Measurements from ENCODE around the gene CDC42EP4.

Gene CDC42EP4

DNA sequence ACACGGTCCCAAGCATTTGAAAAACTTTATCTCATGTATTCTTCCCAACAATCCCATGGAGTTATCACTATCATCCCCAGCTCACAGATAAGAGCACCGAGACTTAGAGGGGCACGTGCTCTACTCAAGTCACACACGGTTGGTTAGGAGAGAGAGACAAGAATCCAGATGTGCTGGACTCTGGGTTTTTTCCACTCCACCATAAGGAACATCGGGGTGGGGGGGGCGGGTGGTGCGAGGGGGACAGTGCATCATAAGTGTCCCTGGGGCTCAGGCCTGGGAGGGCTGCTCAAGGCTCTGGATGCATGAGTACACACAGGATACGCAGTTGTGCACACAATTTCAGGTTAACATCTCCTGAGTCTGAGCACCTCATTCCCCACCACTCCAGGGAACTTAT, 7.4 kb downstream of the CDC42EP4 start:
- no peak for DNase-seq

DNA sequence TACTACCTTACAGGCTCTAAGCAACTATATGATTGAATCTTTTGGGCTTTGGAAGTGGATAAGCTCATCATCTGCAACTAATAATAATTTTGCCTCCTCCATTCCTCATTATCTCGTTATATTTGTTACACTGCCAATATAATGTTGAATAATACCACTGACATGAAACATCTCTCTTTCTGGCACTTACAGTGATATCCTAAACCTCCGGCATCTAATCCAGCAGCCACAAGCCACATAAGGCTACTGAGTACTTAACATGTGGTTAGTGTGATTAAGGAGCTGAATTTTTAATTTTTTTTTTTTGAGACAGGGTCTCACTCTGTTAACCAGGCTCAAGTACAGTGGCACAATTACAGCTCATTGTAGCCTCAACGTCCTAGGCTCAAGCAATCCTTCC, 9.6 kb downstream of the CDC42EP4 start:
- DNase-seq: no peak

DNA sequence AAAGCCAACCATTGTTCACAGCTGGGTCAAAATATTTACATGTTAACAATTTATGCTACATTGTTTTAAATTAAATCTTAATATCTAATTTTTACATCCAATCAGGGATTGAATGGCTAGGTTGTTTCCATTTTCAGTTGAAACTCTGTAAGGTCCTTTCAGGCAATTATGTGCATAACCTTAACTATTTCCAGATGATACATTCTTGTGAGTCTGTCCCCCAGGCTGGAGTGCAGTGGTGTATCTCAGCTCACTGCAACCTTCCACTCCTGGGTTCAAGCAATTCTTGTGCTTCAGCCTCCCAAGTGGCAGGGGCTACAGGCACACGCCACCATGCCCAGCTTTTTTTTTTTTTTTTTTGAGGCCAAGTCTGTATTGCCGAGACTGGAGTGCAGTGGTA, 10.4 kb downstream of the CDC42EP4 start:
- no peak for DNase-seq

DNA sequence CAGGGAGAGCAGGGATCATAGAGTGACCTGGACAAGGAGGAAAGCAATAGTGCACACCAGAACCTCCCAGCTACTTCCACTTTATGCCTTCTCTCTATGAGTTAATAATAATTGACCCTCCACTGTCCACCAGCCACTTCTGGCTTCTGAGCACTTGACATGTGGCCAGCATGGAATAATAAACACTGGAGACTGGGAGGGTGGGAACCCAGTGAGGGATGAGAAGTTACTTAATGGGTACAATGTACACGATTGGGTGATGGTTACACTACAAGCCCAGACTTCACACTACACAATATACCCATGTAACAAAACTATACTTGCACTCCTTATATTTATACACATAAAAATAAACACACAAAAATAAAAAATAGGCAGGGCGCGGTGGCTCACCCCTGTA, 11.4 kb downstream of the CDC42EP4 start:
- DNase-seq: no peak

DNA sequence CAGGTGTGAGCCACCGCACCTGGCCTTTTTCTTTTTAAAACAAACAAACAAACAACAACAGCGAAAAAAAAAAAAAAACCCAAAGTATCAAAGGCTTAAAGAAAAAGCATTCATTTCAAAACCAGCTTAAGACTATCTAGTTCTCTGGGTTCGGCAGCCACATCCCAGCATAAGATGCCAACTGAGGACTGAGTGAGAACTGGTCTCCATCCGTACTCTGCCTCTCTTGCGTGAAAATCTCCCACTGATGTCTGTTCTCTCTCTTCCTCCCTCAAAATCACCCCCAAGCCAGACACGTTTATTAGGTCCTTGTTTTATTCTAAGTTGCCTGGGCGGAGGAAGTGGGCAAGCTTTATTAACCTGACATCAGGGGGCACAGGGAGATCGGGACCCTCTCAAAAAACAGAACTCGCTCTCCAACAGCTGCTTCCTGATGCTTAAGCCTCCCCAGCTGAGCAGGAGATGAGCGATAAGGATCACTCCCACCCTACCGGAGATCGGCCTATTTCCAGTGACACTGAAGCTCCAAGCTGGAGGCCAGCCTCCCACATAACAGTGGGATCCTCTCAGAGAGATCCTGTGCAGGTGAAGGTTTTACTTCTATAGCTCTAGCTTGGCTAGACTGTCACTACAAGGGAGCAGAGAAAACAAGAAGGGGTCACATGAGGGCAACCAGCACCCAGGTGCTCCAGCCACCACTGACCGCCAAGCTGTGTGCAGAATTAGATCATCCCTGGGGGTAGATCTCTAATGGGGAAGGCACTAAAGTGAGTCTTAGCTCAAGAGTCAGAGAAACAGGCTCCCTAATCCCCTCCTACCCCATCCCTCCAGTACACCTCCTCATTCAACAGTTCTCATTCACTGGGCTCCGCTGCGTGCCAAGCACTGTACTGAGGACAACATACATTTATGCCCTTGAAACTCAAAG, 13.6 kb downstream of the CDC42EP4 start:
- DNase-seq: no peak

DNA sequence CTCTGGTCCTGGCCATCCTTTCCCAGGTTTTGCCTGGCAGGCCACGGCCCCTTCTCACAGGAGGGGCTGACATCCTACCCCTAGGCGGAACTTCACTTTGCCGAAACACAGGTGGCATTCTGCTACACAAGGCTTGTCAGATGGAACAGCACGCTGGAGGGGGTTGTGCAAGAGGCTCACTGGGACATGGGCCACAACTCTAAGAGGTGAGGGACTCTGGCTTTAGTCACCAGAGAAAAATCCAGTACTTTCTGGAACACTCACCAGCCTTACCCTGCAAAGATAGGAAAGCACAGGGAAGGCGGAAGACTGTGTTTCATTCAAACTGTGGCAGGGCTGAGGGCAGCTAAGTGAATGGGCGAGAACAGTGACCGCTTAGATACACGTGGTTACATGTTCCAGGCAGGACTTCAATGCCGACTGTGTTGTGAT, 18.3 kb downstream of the CDC42EP4 start:
- peak in 14 of 51 donors; percentile 25 to 77 (median 45) for DNase-seq

DNA sequence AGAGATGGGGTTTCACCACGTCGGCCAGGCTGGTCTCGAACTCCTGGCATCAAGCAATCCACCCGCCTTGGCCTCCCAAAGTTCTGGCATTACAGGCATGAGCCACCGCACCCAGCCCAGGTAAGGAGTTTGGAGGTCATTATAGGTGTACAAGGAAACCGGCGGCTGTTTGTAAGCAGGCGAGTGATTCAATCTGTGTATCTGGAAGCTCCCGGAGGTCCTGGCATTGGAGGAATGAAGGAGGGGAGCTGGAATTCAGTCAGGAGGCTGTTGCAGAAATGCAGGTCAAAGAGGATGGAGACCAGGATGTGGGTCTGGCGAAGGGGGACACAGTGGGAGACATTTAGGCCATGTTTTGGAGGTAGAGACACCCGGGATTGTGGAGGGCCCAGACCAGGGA, 18.8 kb downstream of the CDC42EP4 start:
- no peak for DNase-seq

DNA sequence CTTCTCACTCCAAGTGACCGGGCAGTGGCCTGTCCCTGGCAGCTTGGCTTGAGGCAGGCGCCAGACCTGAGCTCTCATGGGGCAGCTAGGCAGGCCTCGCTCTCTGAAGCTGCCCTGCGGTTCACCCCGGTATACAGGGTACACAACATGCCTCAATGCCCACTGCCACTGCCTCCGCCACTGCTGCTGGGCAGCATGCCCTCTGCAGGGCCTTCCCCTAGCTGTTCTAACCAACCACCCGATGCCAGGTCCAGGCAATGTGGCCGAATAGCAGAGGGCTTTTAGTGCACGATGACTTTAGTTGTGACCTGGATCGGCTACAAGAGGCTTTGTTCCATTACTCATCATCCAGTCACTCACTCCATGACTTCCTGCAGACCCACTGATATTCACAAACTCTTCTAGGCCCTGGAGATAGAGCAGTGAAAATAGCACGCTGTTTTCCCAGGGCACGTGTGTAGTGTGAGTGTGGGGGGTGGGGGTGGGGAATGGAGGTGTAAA, 19.7 kb downstream of the CDC42EP4 start:
- peak in 28 of 51 donors; percentile 16 to 81 (median 54) for DNase-seq

DNA sequence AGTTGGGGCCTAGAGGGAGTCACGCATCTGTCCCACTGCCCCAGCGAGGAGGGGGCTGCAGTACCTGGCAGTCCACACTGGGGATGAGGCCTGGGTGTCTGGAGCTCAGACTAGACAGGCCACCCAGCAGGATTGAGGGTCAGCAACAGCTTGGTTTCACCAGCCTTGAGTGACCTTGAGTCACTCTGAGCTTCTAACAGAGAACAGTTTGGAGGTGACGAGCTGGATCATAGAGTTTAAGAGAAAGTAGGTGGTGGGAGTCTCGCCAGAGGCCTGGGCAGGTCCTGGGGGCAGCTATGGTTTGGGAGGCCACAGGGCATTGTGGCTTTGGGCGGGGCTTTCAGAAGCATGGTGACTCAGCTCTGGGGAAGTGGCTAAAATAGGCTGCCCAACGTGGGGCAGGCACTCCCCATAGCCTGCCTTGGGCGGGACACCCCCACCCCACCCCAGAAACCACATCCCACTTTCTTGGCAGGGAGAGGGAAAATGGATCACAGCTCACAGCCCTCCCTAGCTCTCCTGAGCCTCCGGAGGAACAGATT, 20.5 kb downstream of the CDC42EP4 start:
- peak in 5 of 51 donors; percentile 22 to 40 (median 34) for DNase-seq

DNA sequence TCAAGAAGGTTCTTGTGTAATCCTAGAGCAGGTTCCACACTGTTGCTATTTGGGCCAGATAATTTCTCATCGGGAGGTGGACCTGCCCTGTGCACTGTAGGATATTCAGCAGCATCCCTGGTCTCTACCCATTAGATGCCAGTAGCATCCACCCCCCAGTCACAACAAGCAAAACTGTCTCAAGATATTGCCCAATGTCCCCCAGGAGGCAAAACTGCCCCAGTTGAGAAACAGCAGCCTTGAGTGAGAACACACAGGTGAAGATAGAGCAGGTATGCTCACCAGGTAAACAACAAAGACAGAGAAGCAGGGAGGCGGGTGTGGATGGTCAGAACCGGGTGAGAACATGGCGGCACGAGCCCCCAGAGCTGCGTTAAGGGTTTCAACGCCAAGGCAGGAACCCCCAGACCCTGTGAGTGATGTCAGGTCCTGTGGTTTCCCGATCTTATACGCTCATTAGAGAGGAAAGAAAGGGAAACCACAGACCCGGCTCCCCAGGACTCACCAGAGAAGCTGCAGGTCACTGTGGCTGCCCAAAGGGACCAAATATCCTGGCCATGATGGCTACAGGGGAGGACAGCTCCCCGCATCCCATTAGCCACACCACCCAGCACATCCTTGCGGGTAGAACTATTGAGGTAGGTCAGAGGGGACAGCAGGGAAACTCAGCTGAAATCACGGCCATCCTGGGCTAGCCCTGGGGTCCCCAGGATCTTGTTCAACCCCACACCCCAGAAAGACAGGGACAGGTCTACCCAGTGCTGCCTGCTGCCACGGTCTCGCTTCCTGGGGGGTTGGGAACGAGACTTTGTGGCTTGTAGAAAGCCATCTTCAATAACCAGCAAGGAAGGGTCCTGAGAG, 21.2 kb downstream of the CDC42EP4 start:
- DNase-seq: no peak

DNA sequence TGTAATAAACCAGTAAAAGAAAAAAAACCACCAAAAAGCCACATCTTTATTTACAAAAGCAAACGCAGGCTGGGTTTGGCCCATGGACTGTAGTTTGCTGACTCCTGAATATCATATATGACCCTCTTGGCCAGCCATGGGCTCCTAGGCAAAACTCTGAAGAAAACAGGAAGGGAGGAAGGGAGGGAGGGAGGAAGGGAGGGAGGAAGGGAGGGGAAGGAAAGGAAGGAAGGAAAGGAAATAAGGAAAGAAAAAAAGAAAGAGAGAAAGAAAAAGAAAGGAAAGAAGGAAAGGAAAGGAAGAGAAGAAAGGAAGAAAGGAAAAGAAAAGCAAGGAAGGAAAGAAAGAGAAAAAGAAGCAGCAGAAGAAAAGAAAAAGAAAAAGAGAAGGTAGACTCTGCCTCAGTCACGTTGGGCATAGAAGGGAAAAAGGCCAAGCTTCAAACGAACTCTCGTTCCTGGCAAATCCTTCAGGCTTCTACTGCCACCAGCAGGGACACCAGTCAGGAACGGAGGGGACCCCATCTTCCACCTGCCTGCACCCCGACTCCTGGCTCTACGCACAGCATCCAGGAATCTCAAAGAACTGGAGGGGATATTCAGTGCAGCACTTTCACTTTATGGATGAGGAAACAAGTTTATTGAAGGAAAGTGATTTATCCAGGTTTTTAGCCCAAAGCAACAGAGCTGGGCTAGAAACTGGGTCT, 22.1 kb downstream of the CDC42EP4 start:
- DNase-seq: no peak

DNA sequence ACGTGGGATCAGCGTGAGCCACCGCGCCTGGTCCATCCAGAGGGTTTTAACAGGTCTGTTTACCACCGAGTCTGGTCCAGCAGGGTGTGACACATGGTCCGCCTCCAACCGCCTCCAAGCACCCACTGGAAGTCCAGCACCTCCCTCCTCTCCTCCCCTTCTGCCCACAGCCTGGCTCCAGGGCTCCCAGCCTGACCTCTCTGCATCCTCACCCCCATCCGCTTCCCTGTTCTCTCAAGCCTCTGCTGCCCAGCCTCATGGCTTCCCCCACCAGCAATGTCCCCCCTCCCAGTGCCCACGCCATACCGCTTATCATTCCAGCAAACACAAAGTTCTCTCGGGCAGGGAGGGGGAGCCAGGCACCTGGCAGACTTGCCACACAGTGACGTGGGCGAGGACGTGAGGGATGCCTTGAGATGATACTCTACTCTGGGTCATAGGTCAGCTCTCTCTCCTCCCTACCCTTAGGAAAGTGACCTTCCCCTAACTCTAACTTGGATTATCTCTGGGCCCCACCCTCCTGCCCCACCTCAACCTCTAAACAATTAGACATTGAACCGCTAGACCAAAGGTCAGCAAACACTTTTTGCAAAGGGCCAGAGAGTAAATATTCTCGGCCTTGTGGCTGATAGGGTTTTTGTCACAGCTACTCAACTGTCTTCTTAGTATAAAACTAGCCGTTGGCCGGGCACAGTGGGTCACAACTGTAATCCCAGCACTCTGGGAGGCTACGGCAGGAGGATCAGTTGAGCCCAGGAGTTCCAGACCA, 23.1 kb downstream of the CDC42EP4 start:
- DNase-seq: peak in 1 of 51 donors; percentile 24

DNA sequence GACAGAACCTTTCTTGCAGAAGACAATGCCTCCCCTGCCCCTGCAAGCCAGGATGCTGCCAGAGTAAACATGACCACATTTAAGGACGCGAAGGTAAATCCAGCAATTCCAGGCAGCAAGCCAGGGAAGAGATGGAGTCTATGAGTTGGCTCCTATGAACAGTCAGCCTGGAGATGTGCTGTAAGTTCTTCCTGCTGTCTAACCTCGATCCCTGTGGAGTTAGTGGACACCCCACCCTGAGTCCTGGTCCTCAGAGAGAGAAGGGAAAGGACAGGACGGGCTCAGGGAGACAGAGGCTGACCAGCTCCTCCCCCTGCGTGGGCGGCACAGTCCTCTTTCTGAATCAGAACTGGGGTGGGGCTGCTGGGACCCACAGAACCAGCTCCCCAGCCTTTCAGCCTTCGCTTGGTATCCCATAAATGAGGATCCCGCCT, 24.9 kb downstream of the CDC42EP4 start:
- DNase-seq: no peak

DNA sequence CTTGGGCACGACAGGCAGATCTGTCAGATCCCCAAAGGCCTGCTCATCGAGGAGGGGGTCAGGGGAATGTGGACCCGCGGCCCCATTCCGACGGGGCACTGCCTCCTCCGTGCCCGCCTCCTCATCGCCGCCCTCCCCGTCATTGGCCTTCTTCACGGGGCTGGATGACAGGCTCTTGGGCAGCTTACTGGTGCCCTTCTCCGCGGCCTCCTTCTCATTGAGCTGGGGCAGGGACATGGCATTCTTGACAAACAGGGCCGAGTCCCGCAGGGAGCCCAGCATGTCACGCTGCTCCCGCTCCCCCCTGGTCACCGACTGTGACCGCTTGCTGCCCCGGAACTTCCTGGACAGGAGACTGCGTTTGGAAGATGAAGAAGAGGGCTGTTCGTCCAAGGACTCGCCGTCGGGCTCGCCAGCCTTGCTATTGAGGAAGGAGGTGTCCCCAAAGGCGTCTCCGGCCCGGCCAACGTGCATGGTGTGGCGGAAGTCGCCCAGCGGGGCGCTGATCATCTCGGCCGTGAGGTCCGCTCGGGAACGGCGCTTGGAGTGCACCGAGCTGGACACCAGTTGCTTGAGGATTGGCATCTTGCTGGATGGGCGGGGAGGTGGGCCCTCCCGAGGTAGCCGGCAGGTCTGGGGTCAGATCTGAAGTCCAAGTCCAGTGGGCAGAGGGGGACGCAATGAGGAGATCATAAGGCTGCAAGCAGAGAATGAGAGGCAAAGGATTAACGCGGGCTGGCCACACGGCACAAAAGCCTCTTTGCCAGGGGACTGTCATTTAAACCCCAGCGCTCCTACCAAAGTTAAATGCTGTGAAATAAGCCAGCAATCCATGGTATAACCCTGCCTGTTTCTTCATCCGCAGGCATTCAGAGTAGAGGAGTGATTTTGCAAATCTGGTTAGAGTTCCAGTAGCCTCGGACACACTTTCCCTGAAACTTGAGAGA, 25.6 kb downstream of the CDC42EP4 start:
- peak in 1 of 51 donors; percentile 29 for DNase-seq

DNA sequence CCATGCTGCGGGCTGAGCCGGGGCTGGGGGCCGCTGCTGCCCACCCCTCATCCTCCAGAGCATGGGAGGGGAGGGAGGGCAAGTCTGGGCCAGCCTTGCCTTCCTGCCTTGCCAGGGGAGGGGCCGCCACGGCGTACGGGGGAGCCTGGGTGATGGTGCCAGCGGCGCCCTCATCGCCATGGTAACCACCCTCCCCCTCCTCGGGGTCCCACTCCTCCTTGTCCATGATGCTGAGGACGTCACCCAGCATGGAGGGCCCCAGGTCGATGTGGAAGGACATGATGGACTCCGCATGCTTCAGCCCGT, 26.2 kb downstream of the CDC42EP4 start:
- peak in 1 of 51 donors; percentile 28 for DNase-seq

DNA sequence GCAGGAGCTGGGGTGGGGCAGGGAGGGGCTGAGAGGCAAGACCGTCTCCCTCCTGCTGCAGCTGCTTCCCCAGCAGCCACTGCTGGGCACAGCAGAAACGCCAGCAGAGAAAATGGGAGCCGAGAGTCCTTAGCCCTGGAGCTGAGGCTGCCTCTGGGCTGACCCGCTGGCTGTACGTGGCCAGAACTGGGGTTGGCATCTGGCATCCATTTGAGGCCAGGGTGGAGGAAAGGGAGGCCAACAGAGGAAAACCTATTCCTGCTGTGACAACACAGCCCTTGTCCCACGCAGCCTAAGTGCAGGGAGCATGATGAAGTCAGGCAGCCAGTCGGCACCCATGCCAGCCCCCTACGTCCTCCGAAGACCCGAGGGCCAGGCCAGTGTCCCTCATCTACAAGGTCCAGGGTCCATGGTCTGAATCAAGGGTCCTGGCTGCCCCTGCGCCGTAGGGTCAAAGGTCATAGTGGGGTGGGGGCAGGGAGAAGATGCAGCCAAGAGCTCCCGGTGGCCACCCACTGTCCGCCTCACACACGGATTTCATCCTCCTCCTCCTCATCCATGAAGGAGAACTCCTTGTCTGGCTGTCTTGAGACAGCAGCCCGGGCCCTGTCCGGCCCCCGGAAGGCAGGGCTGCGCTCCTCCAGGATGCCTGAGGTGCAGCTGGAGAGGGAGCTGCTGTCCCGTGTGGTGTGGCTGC, 26.7 kb downstream of the CDC42EP4 start:
- no peak for DNase-seq

DNA sequence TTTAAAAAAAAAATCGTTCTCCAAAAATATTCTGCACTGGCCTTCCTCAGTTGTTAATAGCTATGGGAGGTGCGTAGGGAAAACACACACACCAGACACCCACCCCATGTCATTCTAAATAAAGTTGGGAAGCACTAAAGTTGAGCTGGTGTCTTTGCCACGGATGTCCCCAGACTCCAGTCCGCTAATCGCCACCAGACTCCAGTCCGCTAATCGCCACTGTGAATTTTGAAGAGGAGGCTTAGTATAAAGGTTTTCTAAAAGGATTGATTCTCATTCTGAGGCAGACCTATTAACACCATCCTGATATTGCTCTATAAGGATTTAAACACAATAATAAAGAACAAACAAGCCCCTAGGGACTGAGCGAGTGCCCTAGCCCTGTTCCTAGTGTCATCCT, 27.4 kb downstream of the CDC42EP4 start:
- DNase-seq: no peak

DNA sequence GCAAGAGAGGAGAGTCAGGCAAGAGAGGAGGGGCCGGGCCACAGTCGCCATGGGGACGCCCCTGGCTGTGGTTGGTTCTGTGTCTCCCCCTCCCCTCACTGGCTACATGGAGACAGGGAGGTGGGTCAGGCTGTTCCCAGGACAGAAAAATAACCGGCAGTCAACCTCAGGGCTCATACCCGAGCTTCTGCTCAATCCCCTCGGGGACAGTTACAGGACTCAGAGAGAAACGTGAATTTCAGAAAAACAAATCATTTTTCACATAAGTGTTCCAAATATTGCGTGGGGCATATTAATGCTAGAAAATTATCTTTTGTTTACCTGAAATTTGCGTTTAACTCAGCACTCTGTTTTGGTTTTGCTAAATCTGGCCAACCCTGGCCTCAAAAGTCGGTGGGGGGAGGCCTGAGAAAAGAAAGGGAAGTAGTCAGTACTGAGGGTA, 27.9 kb downstream of the CDC42EP4 start:
- peak in 17 of 51 donors; percentile 21 to 74 (median 42) for DNase-seq

DNA sequence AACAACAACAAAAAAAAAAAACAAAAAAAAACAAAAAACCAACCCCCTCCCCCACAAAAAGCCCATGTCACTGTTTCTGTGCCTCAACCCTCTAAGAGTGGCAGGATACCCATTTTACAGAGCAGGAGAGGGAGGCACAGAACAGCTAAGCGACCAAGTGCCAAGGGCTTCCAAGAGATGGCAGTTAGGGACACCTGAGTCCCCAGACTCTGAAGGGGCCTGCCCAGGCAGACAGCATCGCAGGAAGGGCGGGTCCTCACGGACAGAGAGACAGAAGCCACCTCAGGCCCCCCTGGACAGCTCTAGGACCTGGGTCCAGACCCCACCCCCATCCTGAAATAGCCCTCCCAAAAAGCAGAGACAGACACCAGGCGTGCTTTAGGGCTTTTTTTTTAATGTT, 28.6 kb downstream of the CDC42EP4 start:
- no peak for DNase-seq
